GM23338 (cell line): ENCODE measurements around the gene APRT.

Experiments
- EZH2 ChIP-seq: fragments of 200-600 bp; sonication (generic); IDR thresholded peaks from one replicate; pipeline ENCODE4 v1.8.0; 2017; ENCODE audit warnings: antibody characterized with exemption, mild to moderate bottlenecking, low read depth; ENCODE audit not compliant: unreplicated experiment
- TF ChIP-seq, protein P1 (sequence below), 2 experiments: fragments of 200-600 bp in 1 of 2; sonication (generic) in 1 of 2; conservative IDR thresholded peaks; 2 replicates each; pipeline versions ENCODE4 v1.5.1 to v1.6.1; 2016 to 2017; ENCODE audit warnings: antibody characterized with exemption in 2 of 2, low read depth in 2 of 2, mild to moderate bottlenecking in 2 of 2, moderate library complexity in 1 of 2

DNA sequence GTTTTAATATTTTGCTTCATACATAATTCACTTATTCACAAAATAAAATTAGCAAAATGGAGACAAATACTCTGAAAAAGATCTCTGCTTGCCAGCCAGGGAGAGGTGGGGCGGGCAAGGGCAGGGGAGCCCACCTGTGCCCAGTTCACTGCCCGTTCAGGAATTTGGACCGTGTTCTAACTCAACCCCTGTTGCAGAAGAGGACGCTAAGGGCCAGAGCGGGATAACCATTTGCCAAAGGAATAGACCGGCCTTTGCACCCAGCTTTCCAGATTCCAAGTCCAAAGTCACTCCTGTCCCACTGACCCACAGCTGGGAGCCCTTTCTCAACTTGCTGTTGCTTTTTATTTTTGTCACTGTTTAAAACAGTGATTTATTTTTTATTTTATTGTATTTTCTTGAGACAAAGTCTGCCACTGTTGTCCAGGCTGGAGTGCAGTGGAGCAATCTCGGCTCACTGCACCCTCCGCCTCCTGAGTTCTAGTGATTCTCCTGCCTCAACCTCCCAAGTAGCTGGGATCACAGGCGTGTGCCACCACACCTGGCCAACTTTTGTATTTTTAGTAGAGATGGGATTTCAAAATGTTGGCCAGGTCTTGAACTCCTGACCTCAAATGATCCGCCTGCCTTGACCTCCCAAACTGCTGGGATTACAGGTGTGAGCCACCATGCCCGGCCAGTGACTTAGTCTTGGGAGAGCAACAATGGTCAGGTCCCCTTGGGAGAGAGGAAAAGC, 24.0 kb downstream of the APRT start:
- TF ChIP-seq, protein P1, sequence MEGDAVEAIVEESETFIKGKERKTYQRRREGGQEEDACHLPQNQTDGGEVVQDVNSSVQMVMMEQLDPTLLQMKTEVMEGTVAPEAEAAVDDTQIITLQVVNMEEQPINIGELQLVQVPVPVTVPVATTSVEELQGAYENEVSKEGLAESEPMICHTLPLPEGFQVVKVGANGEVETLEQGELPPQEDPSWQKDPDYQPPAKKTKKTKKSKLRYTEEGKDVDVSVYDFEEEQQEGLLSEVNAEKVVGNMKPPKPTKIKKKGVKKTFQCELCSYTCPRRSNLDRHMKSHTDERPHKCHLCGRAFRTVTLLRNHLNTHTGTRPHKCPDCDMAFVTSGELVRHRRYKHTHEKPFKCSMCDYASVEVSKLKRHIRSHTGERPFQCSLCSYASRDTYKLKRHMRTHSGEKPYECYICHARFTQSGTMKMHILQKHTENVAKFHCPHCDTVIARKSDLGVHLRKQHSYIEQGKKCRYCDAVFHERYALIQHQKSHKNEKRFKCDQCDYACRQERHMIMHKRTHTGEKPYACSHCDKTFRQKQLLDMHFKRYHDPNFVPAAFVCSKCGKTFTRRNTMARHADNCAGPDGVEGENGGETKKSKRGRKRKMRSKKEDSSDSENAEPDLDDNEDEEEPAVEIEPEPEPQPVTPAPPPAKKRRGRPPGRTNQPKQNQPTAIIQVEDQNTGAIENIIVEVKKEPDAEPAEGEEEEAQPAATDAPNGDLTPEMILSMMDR (conservative IDR thresholded peaks at IDR 0.05; ENCODE audit: low read depth in 2 of 2) = no peak
- no peak for TF ChIP-seq EZH2
